Endothelial cell (in vitro differentiated cells): Measurements from ENCODE around the gene THOC6. TPM values are rescaled to one million over a fixed set of nuclear protein-coding genes. Genes with fewer than 3 reads are reported as not detected.

Experiments
- DNase-seq: peaks from one replicate; pipeline ENCODE4 v3.0.0; 2021; ENCODE audit warnings: low spot score
- H3K27ac Mint-ChIP-seq: one replicate; pipeline ENCODE4 v1.8.0; 2021; ENCODE audit warnings: mixed read lengths, inconsistent platforms; ENCODE audit not compliant: unreplicated experiment
- H3K27me3 Mint-ChIP-seq: one replicate; pipeline ENCODE4 v1.8.0; 2021; ENCODE audit warnings: mild to moderate bottlenecking, moderate library complexity, mixed read lengths, inconsistent platforms; ENCODE audit not compliant: unreplicated experiment
- H3K36me3 Mint-ChIP-seq: one replicate; pipeline ENCODE4 v1.8.0; 2021; ENCODE audit warnings: mild to moderate bottlenecking, low read depth, mixed read lengths, inconsistent platforms; ENCODE audit not compliant: unreplicated experiment
- H3K4me1 Mint-ChIP-seq: one replicate; pipeline ENCODE4 v1.8.0; 2021; ENCODE audit warnings: mild to moderate bottlenecking, mixed read lengths, inconsistent platforms; ENCODE audit not compliant: unreplicated experiment
- H3K4me3 Mint-ChIP-seq: one replicate; pipeline ENCODE4 v1.8.0; 2021; ENCODE audit warnings: mild to moderate bottlenecking, mixed read lengths, inconsistent platforms; ENCODE audit not compliant: unreplicated experiment
- H3K9me3 Mint-ChIP-seq: one replicate; pipeline ENCODE4 v1.8.0; 2021; ENCODE audit warnings: mixed read lengths, inconsistent platforms; ENCODE audit not compliant: unreplicated experiment
- CTCF ChIP-seq: fragments of 200-600 bp; sonication (generic); IDR thresholded peaks from one replicate; pipeline ENCODE4 v1.5.0; 2021; ENCODE audit warnings: antibody characterized with exemption; ENCODE audit not compliant: unreplicated experiment
- total RNA-seq: library from RNA; stranded (reverse); fragmentation: NEBNext Ultra II Directional; extraction: Animal tissue kit (Norgen Biotek cat#: 25700); gene quantifications from one replicate; pipeline ENCODE4 v1.2.1, GENCODE V29; 2021; ENCODE audit not compliant: unreplicated experiment

Gene THOC6
- total RNA-seq, 1 donor from 2014 or later = 22.9 TPM

GRCh38 chr16:3014971-3015370 lies 8.9 kb upstream of the THOC6 start:
- Mint-ChIP-seq H3K36me3 (peaks cover 5% of the 10 kb centered on the region), H3K27me3 (peaks cover 18% of the 10 kb centered on the region), H3K4me3 (no peak overlapping the region), H3K9me3 (no peaks in the 10 kb centered on the region), H3K4me1 (peaks cover 4% of the 10 kb centered on the region), H3K27ac (no peak overlapping the region)
- DNase-seq = no peak
- no peak for TF ChIP-seq CTCF

GRCh38 chr16:3015865-3016521 lies 7.8 kb upstream of the THOC6 start:
- TF ChIP-seq CTCF = no peak
- peaks cover 19% of the 10 kb centered on the region for H3K27me3 Mint-ChIP-seq
- no peak overlapping the region for H3K27ac Mint-ChIP-seq
- H3K36me3 Mint-ChIP-seq = peaks cover 5% of the 10 kb centered on the region
- DNase-seq = no peak
- H3K4me3 Mint-ChIP-seq = peak overlapping the region; percentile 67
- no peaks in the 10 kb centered on the region for H3K9me3 Mint-ChIP-seq
- H3K4me1 Mint-ChIP-seq = peaks cover 4% of the 10 kb centered on the region

- peaks cover 21% of the 10 kb centered on the region for H3K27me3 Mint-ChIP-seq
- no peak overlapping the region for H3K4me3 Mint-ChIP-seq
- no peak for DNase-seq
- no peak overlapping the region for H3K27ac Mint-ChIP-seq
- no peaks in the 10 kb centered on the region for H3K9me3 Mint-ChIP-seq
- no peak for TF ChIP-seq CTCF
- peaks cover 5% of the 10 kb centered on the region for H3K36me3 Mint-ChIP-seq
- H3K4me1 Mint-ChIP-seq = peaks cover 13% of the 10 kb centered on the region
Measured at GRCh38 chr16:3017344-3017743, 6.5 kb upstream of the THOC6 start.

- H3K36me3 Mint-ChIP-seq = peaks cover 5% of the 10 kb centered on the region
- peak; percentile 73 for TF ChIP-seq CTCF
- peak; percentile 89 for DNase-seq
- H3K27ac Mint-ChIP-seq = peak within 1 kb of the TSS; percentile 70
- H3K9me3 Mint-ChIP-seq = no peaks in the 10 kb centered on the region
- H3K4me1 Mint-ChIP-seq = peaks cover 18% of the 10 kb centered on the region
- peaks cover 20% of the 10 kb centered on the region for H3K27me3 Mint-ChIP-seq
- H3K4me3 Mint-ChIP-seq = peak within 1 kb of the TSS; percentile 86
Measured at GRCh38 chr16:3017794-3018506, 5.9 kb upstream of the THOC6 start, which contains the start of gene CLDN6. CLDN6 (minus strand) TSS chr16:3018183; CDS start chr16:3016021, 2,162 bp downstream.
